22Rv1 (cell line): Measurements from ENCODE around the gene NDRG2.

Experiments
- H3K27ac ChIP-seq: fragments of 450-650 bp; 2 replicates; pipeline ENCODE4 v1.5.1; 2017
- CTCF ChIP-seq: fragments of 450-650 bp; IDR thresholded peaks from 2 replicates; pipeline ENCODE4 v1.5.1; 2017; ENCODE audit warnings: mild to moderate bottlenecking
- ZFX ChIP-seq: fragments of 450-650 bp; IDR thresholded peaks from 2 replicates; pipeline ENCODE4 v1.6.1; 2017; ENCODE audit warnings: antibody characterized with exemption, borderline replicate concordance

NDRG2 gene

DNA sequence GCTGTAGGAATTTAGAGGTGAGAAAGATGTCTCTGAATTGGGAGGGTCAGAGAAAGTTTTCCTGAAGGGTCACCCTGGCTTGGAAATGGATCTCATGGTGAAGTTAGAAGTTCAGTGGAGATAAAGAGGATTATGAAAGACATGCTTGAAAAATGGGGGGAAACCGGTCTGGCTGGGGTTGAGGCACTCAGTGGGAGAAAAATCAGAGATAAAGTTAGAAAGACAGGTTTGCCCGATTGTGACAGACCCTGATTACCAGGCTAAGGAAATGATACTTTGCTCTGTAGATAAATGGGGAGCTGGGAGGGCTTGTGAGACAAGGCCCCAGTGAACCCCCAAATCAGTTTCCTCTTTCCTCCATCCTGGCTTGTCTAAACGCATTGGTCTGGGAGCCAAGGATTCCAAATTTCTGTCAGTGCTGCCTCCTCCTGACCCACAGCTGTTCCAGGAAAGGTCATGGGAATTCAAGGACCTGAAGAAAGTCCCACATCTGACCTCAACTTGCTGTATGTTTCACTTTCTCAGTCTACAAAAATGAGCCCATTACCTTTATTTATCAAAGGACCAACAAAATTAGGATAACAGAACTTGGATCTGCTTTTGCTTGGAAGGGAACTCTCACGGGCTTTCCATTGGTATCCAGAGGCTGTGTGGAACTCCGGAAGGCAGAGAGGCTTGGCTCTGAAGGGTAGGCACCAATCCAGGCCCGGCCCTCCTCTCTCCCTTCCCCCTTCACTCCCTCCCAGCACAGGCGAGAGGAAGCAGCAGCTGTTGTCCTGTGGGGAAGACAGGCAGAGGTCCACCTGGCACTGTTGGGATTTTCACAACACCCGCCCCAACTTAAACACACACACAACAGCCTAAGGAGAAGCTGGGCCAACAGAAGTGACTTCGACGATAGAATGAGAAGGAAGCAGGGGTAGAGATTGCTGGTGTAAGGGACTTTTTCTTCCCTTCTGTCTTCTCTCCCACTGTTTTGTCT lies 13.9 kb upstream of the NDRG2 start:
- no peak overlapping the region for H3K27ac ChIP-seq
- TF ChIP-seq CTCF (no peak), ZFX (no peak)

DNA sequence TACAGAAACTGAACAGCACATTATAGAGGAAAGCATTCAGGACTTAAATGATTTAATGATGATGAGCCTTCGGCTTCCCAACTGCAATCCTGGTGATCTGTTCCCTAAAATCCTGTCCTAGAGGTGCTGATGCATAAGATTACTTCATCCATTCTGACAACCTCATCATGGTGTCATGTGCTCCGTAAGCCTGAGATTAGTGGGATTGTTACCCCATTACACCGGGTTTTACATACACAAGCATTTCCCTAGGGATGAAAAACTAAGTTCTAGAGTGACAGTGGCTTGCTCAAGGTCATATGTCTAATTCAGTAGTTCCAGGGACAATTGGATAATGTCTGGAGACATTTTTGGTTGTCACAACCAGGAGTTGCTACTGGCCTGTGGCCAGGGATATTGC lies 12.3 kb upstream of the NDRG2 start:
- H3K27ac ChIP-seq = no peak overlapping the region
- TF ChIP-seq CTCF (no peak), ZFX (no peak)

DNA sequence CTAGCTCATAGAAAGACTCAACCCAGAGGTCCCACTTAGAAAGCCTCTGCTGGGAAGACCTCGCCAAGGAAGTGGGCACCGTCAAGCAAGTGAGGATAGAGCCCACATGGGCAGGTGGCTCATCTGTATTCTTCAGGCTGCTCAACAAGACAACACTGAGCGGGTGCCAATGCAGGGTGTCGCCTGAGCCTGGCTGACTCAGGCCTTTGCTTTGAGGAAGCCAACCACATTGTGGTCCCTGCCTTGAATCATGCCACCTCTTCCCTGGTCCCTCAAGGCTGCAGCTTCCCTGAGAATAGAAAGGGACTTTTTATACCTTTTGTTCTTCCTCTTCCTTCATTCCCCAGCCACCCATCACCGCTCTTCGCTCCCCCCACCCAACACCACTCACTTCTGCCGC lies 11.9 kb upstream of the NDRG2 start:
- no peak for TF ChIP-seq ZFX
- TF ChIP-seq CTCF = no peak
- H3K27ac ChIP-seq = no peak overlapping the region

- no peak for TF ChIP-seq CTCF
- no peak for TF ChIP-seq ZFX
- no peak within 1 kb of the TSS for H3K27ac ChIP-seq
Observed at GRCh38 chr14:21034707-21035106, 9.8 kb upstream of the NDRG2 start, which contains the start of gene RNASE13. TSS of gene RNASE13 (minus strand) at chr14:21034807. CDS start at chr14:21034288, 519 bp downstream.

DNA sequence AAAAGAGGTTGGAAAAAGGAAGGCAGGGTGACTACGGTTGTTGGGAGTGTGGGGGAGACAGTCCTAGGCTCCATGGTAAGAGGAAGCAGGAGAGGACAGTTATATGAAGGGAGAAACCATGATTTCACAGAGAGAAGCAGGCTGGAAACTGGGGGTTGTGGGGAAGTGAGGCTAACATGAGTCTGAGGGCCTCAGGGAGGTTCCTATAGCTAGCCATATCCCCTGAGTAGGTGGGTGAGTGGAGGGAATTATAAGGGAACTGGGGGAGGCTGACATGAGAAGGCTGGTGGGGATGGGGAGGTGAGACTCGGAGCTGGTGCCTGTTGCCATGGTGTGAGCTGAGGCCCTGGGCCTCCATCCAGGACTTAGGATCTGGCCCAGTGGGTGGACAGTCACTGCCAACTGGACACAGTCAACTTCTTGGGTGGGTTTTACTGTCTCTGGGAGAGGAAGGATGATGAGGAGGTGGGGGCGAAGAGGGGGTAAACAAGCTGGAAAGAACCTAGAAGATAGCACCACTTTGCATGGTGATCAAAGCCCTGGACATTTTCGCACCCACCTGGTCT lies 8.4 kb upstream of the NDRG2 start:
- H3K27ac ChIP-seq = no peak overlapping the region
- TF ChIP-seq CTCF = no peak
- no peak for TF ChIP-seq ZFX

DNA sequence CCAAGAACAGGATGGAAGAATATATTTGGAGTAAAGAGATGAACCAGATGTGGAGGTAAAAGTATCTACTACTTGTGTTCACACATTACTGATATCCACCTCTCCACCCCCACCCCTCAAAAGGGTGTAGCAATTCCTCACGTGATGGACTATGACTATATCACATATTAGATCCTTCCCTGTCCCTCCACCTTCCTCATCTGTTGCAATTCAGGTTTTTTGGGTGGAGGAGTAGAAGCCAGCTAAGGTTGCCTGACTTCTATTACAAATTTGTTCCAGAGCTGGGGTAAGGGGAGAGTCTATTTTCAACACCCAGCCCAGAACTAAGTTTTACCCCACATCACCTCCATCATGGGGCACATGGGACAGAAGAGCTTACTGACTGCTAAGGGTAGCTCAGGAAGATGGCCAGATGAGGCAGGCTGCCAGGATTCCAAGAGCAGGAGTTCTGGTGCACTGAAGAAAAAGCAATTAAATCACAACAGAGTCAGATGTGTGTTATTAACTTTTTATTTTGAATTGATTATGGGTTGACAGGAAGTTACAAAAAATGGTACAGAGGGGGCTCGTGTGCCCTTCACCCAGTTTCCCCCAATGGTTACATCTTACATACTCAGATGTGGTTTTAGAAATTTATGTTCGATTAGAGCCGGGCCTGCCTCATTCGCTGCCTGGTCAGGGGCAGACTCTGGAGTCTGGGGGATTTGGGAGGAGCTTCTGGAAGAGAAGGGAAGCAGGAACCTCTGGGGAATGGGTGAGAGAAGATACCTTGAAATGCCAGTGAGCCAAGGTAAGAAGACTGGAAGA lies 7.7 kb upstream of the NDRG2 start:
- no peak overlapping the region for H3K27ac ChIP-seq
- TF ChIP-seq ZFX (no peak), CTCF (no peak)
